Keratinocyte (primary cell): ENCODE measurements around the gene THEM4. TPM values are rescaled to one million over a fixed set of nuclear protein-coding genes. Genes with fewer than 3 reads are reported as not detected.

ENCODE experiments used
- DNase-seq: peaks from one replicate; pipeline ENCODE4 v3.0.0-alpha.2; 2011; ENCODE audit warnings: low read depth, missing footprints, low spot score
- FAIRE-seq: peaks from 2 replicates; lab custom pipeline; 2011; peaks lifted over from hg19 to GRCh38; lab: Jason Lieb, UNC
- H2AFZ ChIP-seq: 2 replicates; pipeline ENCODE4 v1.6.0; 2012; ENCODE audit warnings: low read length, control low read depth, inconsistent platforms; ENCODE audit not compliant: control insufficient read depth
- H3K27ac ChIP-seq: 2 replicates; pipeline ENCODE4 v1.5.1; 2011; ENCODE audit warnings: low read length; ENCODE audit not compliant: control insufficient read depth, insufficient read depth
- H3K27me3 ChIP-seq: 3 replicates; pipeline ENCODE4 v1.6.0; 2011; ENCODE audit warnings: low read length; ENCODE audit not compliant: control insufficient read depth, insufficient read depth; ENCODE audit errors: extremely low read depth
- H3K36me3 ChIP-seq, 2 experiments: 2 replicates in 1 of 2; 3 replicates in 1 of 2; pipeline ENCODE4 v1.5.1; 2011; ENCODE audit warnings: low read length in 2 of 2, mild to moderate bottlenecking in 1 of 2; ENCODE audit not compliant: control insufficient read depth in 2 of 2, insufficient read depth in 2 of 2; ENCODE audit errors: extremely low read depth in 1 of 2
- H3K4me1 ChIP-seq: 3 replicates; pipeline ENCODE4 v1.5.1; 2011; ENCODE audit warnings: low read length; ENCODE audit not compliant: control insufficient read depth, insufficient read depth; ENCODE audit errors: extremely low read depth
- H3K4me2 ChIP-seq: 3 replicates; pipeline ENCODE4 v1.6.0; 2011; ENCODE audit warnings: low read depth, low read length; ENCODE audit not compliant: control insufficient read depth, insufficient read depth; ENCODE audit errors: extremely low read depth
- H3K4me3 ChIP-seq, 3 experiments: fragments of 200-600 bp in 1 of 3; sonication (generic) in 1 of 3; 2 replicates in 2 of 3; 3 replicates in 1 of 3; pipeline ENCODE4 v1.5.1; 2011 to 2016; ENCODE audit warnings: low read length in 3 of 3, mild to moderate bottlenecking in 3 of 3, control low read depth in 2 of 3, inconsistent platforms in 1 of 3, low read depth in 1 of 3, mixed read lengths in 1 of 3, mixed run types in 1 of 3, moderate library complexity in 1 of 3; ENCODE audit not compliant: control insufficient read depth in 2 of 3, insufficient read depth in 2 of 3; ENCODE audit errors: extremely low read depth in 1 of 3
- H3K79me2 ChIP-seq: 2 replicates; pipeline ENCODE4 v1.6.0; 2012; ENCODE audit warnings: low read length; ENCODE audit not compliant: control insufficient read depth, insufficient read depth
- H3K9ac ChIP-seq: 3 replicates; pipeline ENCODE4 v1.6.0; 2011; ENCODE audit warnings: low read length; ENCODE audit not compliant: control insufficient read depth, insufficient read depth; ENCODE audit errors: extremely low read depth
- H3K9me1 ChIP-seq: 3 replicates; pipeline ENCODE4 v1.6.0; 2011; ENCODE audit warnings: low read length; ENCODE audit not compliant: control insufficient read depth, insufficient read depth; ENCODE audit errors: extremely low read depth
- H3K9me3 ChIP-seq: 2 replicates; pipeline ENCODE4 v1.5.1; 2012; ENCODE audit warnings: low read depth, low read length; ENCODE audit not compliant: control insufficient read depth
- H4K20me1 ChIP-seq: 3 replicates; pipeline ENCODE4 v1.6.0; 2011; ENCODE audit warnings: low read length; ENCODE audit not compliant: control insufficient read depth, insufficient read depth; ENCODE audit errors: extremely low read depth
- CTCF ChIP-seq, 3 experiments: IDR thresholded peaks in 1 of 3; conservative IDR thresholded peaks in 1 of 3; optimal IDR thresholded peaks in 1 of 3; 2 replicates in 2 of 3; 3 replicates in 1 of 3; pipeline versions ENCODE3 to v1.5.1; 2011; ENCODE audit warnings: low read length in 3 of 3, mild to moderate bottlenecking in 3 of 3, moderate library complexity in 2 of 3, control low read depth in 1 of 3, inconsistent platforms in 1 of 3; ENCODE audit not compliant: insufficient read depth in 2 of 3; ENCODE audit errors: extremely low read depth in 1 of 3
- EZH2 ChIP-seq: IDR thresholded peaks from one replicate; pipeline ENCODE4 v1.6.1; 2012; ENCODE audit warnings: inconsistent platforms, mild to moderate bottlenecking, low read length, moderate library complexity
- dilution Hi-C: fragments of 300-500 bp; cut with MboI; formaldehyde crosslinking; loops from one replicate; pipeline ENCODE4 v1.7.0; 2020; ENCODE audit warnings: low sequenced_read_pairs; ENCODE audit not compliant: extremely low pct_ligation_motif_present
- polyA plus RNA-seq, 5 experiments: library from polyadenylated mRNA; depleted of rRNA in 3 of 5; stranded (reverse) in 3 of 5; stranded (forward) in 1 of 5; unstranded in 1 of 5; fragments of >200 nt; gene quantifications; 1 replicate in 1 of 5; 2 replicates in 3 of 5; 3 replicates in 1 of 5; pipeline versions ENCODE4 v1.2.1 to v1.2.3, GENCODE V29; 2011 to 2012; ENCODE audit warnings: missing spikeins in 2 of 5, low read depth in 1 of 5, low replicate concordance in 1 of 5

The THEM4 gene
- polyA plus RNA-seq, 1 donor (not counting 4 experiments of a cell fraction or from before 2014, with no cell fraction given), result 23.3 TPM

DNA sequence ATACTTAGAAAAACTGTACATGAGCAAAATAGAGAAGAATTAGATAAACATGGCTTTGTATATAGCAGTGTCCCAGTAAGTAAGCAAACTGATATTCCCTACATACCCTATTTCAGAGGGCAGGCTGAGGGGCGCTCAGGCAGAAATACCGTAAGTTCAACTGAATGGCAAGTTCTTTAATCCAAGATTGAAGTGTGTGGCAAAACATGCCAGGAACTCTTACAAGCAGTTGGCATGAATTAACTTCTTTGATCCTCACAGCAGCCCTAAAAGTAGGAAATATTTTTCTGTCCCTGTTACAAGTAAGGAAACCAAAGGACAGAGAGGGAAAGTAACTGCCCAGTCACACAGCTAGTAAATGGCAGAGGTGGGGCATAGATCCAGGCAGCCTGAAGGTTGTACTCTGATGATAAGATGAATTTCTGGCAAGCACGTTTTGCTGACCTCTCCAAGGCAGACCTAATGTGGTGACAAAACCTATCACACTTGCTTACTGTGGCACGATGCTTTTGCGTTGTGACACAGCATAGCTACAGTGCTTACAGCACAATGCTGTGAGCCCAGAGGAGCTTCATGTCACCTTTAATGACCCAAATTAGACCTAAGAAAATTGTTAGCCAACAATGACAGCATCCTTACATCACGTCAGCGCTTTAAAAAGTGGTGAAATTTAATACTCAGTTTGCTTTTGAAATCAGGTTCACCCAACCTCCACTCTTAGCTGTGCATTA lies 35.0 kb upstream of the THEM4 start:
- no peak overlapping the region for H3K4me3 ChIP-seq
- H4K20me1 ChIP-seq, result no peaks in the 10 kb centered on the region
- no peaks in the 10 kb centered on the region for H3K79me2 ChIP-seq
- H3K9me3 ChIP-seq, result no peaks in the 10 kb centered on the region
- no peaks in the 10 kb centered on the region for H3K27me3 ChIP-seq
- TF ChIP-seq EZH2 (no peak), CTCF (optimal IDR thresholded peaks at IDR 0.05 in 1 of 3, IDR thresholded peaks at IDR 0.05 in 1 of 3, conservative IDR thresholded peaks at IDR 0.05 in 1 of 3; ENCODE audit: extremely low read depth in 1 of 3, insufficient read depth in 2 of 3, low read length in 3 of 3) (no peak)
- FAIRE-seq (no peak), DNase-seq (no peak)
- no peaks in the 10 kb centered on the region for H3K9me1 ChIP-seq
- no peak overlapping the region for H3K9ac ChIP-seq
- peak overlapping the region; percentile 100 for H3K27ac ChIP-seq
- H3K4me1 ChIP-seq, result peaks cover 45% of the 10 kb centered on the region
- dilution Hi-C loops, result no loop called here
- no peak overlapping the region for H2AFZ ChIP-seq
- no peak overlapping the region for H3K4me2 ChIP-seq
- no peaks in the 10 kb centered on the region for H3K36me3 ChIP-seq

- H3K4me1 ChIP-seq, result peaks cover 45% of the 10 kb centered on the region
- H3K4me2 ChIP-seq, result no peak overlapping the region
- FAIRE-seq (no peak), DNase-seq (no peak)
- no peaks in the 10 kb centered on the region for H4K20me1 ChIP-seq
- no peak overlapping the region for H3K9ac ChIP-seq
- no peaks in the 10 kb centered on the region for H3K9me3 ChIP-seq
- no peaks in the 10 kb centered on the region for H3K9me1 ChIP-seq
- no peaks in the 10 kb centered on the region for H3K27me3 ChIP-seq
- H3K4me3 ChIP-seq, result no peak overlapping the region
- TF ChIP-seq CTCF (optimal IDR thresholded peaks at IDR 0.05 in 1 of 3, IDR thresholded peaks at IDR 0.05 in 1 of 3, conservative IDR thresholded peaks at IDR 0.05 in 1 of 3; ENCODE audit: extremely low read depth in 1 of 3, insufficient read depth in 2 of 3, low read length in 3 of 3) (no peak), EZH2 (no peak)
- dilution Hi-C loops, result no loop called here
- no peaks in the 10 kb centered on the region for H3K79me2 ChIP-seq
- no peak overlapping the region for H2AFZ ChIP-seq
- no peak overlapping the region for H3K27ac ChIP-seq
- no peaks in the 10 kb centered on the region for H3K36me3 ChIP-seq
Observed at GRCh38 chr1:151943591-151943990, 34.3 kb upstream of the THEM4 start.
